OCI-LY7 (cell line): ENCODE measurements around the gene MOGAT1. TPM values are rescaled to one million over a fixed set of nuclear protein-coding genes. Genes with fewer than 3 reads are reported as not detected.
A peak's percentile ranks its signal among the peaks of the same experiment; 100 is the strongest.
"Not testable (repeated sequence)": the region's sequence is repeated elsewhere in the genome, so short reads cannot be mapped to it uniquely, and the experiment has no call there.

ENCODE experiments used
- BruUV-seq: library from RNA; stranded (reverse); fragments of 400-500 nt; replicated peaks from 2 replicates; lab custom pipeline; 2021; lab: Mats Ljungman, UMichigan
- CTCF ChIA-PET: fragments of 300-600 bp; sonication (Branson Sonifier 250); formaldehyde crosslinking; loops from one replicate; lab custom pipeline; 2022; ENCODE audit warnings: antibody characterized with exemption; ENCODE audit not compliant: unreplicated experiment; lab: Charles Lee
- POLR2A ChIA-PET: fragments of 300-600 bp; sonication (Branson Sonifier 250); formaldehyde crosslinking; loops from one replicate; lab custom pipeline; 2022; ENCODE audit warnings: antibody characterized with exemption; lab: Charles Lee
- DNase-seq: peaks from one replicate; pipeline ENCODE4 v3.0.0-alpha.2; 2015; ENCODE audit warnings: low spot score
- H2AFZ ChIP-seq: fragments of 200-600 bp; sonication (generic), shearing (Covaris generic); 2 replicates; pipeline ENCODE4 v1.6.1; 2014; ENCODE audit warnings: mild to moderate bottlenecking, antibody characterized with exemption, low read length, moderate library complexity
- H3K27ac ChIP-seq: fragments of 200-600 bp; sonication (generic); 2 replicates; pipeline ENCODE4 v1.5.1; 2014; ENCODE audit warnings: mixed run types, low read depth, mild to moderate bottlenecking, moderate library complexity, low read length, inconsistent platforms; ENCODE audit not compliant: poor library complexity, severe bottlenecking
- H3K36me3 ChIP-seq: fragments of 200-600 bp; sonication (generic); 2 replicates; pipeline ENCODE4 v1.6.1; 2014; ENCODE audit warnings: mild to moderate bottlenecking, antibody characterized with exemption, low read length, moderate library complexity, mixed read lengths; ENCODE audit not compliant: insufficient read depth
- H3K4me1 ChIP-seq: fragments of 200-600 bp; sonication (generic); 2 replicates; pipeline ENCODE4 v1.5.1; 2014; ENCODE audit warnings: mild to moderate bottlenecking, low read length; ENCODE audit not compliant: insufficient read depth, poor library complexity, severe bottlenecking
- H3K4me2 ChIP-seq: fragments of 200-600 bp; sonication (generic); 2 replicates; pipeline ENCODE4 v1.6.1; 2014; ENCODE audit warnings: mild to moderate bottlenecking, low read length
- H3K4me3 ChIP-seq: fragments of 200-600 bp; sonication (generic); 2 replicates; pipeline ENCODE4 v1.5.1; 2014; ENCODE audit warnings: mild to moderate bottlenecking, low read depth, low read length; ENCODE audit not compliant: poor library complexity, severe bottlenecking
- H3K79me2 ChIP-seq: fragments of 200-600 bp; sonication (generic); 2 replicates; pipeline ENCODE4 v1.6.1; 2016; ENCODE audit warnings: low read depth, mild to moderate bottlenecking, low read length, moderate library complexity, mixed read lengths; ENCODE audit not compliant: insufficient read depth
- H3K9me2 ChIP-seq: fragments of 200-600 bp; sonication (generic); 2 replicates; pipeline ENCODE4 v1.6.1; 2016; ENCODE audit warnings: mild to moderate bottlenecking, low read length, mixed read lengths; ENCODE audit not compliant: insufficient read depth
- H3K9me3 ChIP-seq: fragments of 200-600 bp; sonication (generic); 2 replicates; pipeline ENCODE4 v1.6.1; 2014; ENCODE audit warnings: mild to moderate bottlenecking, mixed run types, low read length, mixed read lengths
- H4K20me1 ChIP-seq: fragments of 200-600 bp; sonication (generic); 2 replicates; pipeline ENCODE4 v1.6.1; 2014; ENCODE audit warnings: mild to moderate bottlenecking, antibody characterized with exemption, low read length, moderate library complexity, mixed read lengths; ENCODE audit not compliant: insufficient read depth
- CTCF ChIP-seq: fragments of 200-600 bp; sonication (generic); conservative IDR thresholded peaks from 2 replicates; pipeline ENCODE4 v1.5.1; 2014; ENCODE audit warnings: mild to moderate bottlenecking, antibody characterized with exemption, low read length, moderate library complexity, mixed read lengths
- EZH2phosphoT487 ChIP-seq: fragments of 200-600 bp; sonication (generic); IDR thresholded peaks from 2 replicates; pipeline ENCODE4 v1.6.1; 2018; ENCODE audit warnings: low read depth, borderline replicate concordance, mild to moderate bottlenecking, mixed run types, antibody characterized with exemption, low read length, moderate library complexity, mixed read lengths
- intact Hi-C: fragments of 100-400 bp; cut with micrococcal nuclease; formaldehyde crosslinking; loops from one replicate; pipeline ENCODE4 v1.10.0; 2022; ENCODE audit not compliant: unreplicated experiment
- total RNA-seq, 2 experiments: library from RNA; depleted of rRNA in 1 of 2; stranded (reverse); fragments of >200 nt in 1 of 2; shearing (Covaris generic) in 1 of 2; gene quantifications; 2 replicates each; pipeline ENCODE4 v1.2.3, GENCODE V29; 2014 to 2022

The MOGAT1 gene
- total RNA-seq, 2 experiments from 2014 or later, result not detected

GRCh38 chr2:222714361-222715241 lies 43.1 kb downstream of the MOGAT1 start:
- H3K27ac ChIP-seq, result peak overlapping the region; percentile 81
- no peaks in the 10 kb centered on the region for H3K9me3 ChIP-seq
- ChIA-PET CTCF (no interaction called here), POLR2A (interaction anchor here (0.5 to 1.4 kb wide), 10 partner anchors 10 to 1329 kb away, joined by 3 to 8 read pairs (median 4); no protein-coding TSS in a partner anchor)
- H2AFZ ChIP-seq, result peak overlapping the region; percentile 87
- no peaks in the 10 kb centered on the region for H3K36me3 ChIP-seq
- TF ChIP-seq CTCF, result no peak
- TF ChIP-seq EZH2phosphoT487, result no peak
- peak overlapping the region; percentile 37 for H3K4me2 ChIP-seq
- no peaks in the 10 kb centered on the region for H4K20me1 ChIP-seq
- no peaks in the 10 kb centered on the region for H3K9me2 ChIP-seq
- H3K79me2 ChIP-seq, result no peaks in the 10 kb centered on the region
- BruUV-seq, result no TSS peak
- DNase-seq, result no peak
- H3K4me3 ChIP-seq, result no peak overlapping the region
- intact Hi-C loops, result no loop called here
- H3K4me1 ChIP-seq, result peaks cover 35% of the 10 kb centered on the region

GRCh38 chr2:222715742-222716141 lies 44.3 kb downstream of the MOGAT1 start:
- peak overlapping the region; percentile 45 for H3K4me2 ChIP-seq
- no TSS peak for BruUV-seq
- CTCF ChIA-PET, result no interaction called here

GRCh38 chr2:222719787-222720186 lies 48.3 kb downstream of the MOGAT1 start:
- H3K9me2 ChIP-seq, H3K27ac ChIP-seq, DNase-seq, BruUV-seq, H3K36me3 ChIP-seq, H4K20me1 ChIP-seq, H3K4me3 ChIP-seq, H2AFZ ChIP-seq, H3K4me2 ChIP-seq, H3K79me2 ChIP-seq, CTCF ChIA-PET, intact Hi-C loops: not testable (repeated sequence)
- H3K9me3 ChIP-seq, result peaks cover 12% of the 10 kb centered on the region; the same call in 1 of the 2 replicates
- POLR2A ChIA-PET, result interaction anchor here (1.3 kb wide), 1 partner anchor 12 kb away, joined by 3 read pairs; no protein-coding TSS in a partner anchor
- peaks cover 32% of the 10 kb centered on the region for H3K4me1 ChIP-seq

More at GRCh38 chr2:222715742-222716141, 44.3 kb downstream of the MOGAT1 start:
- peak overlapping the region; percentile 10 for H3K4me3 ChIP-seq
- no peaks in the 10 kb centered on the region for H3K9me2 ChIP-seq
- H2AFZ ChIP-seq, result peak overlapping the region; percentile 74
- no peaks in the 10 kb centered on the region for H3K36me3 ChIP-seq
- intact Hi-C loops, result no loop called here
- H3K79me2 ChIP-seq, result no peaks in the 10 kb centered on the region
- TF ChIP-seq EZH2phosphoT487 (no peak), CTCF (no peak)
- DNase-seq, result peak; percentile 82
- H3K4me1 ChIP-seq, result peaks cover 32% of the 10 kb centered on the region
- POLR2A ChIA-PET, result interaction anchor here (0.6 to 1.0 kb wide), 3 partner anchors 9 to 226 kb away, joined by 3 to 4 read pairs (median 3); no protein-coding TSS in a partner anchor
- H3K27ac ChIP-seq, result peak overlapping the region; percentile 81
- no peaks in the 10 kb centered on the region for H4K20me1 ChIP-seq
- H3K9me3 ChIP-seq, result peaks cover 2% of the 10 kb centered on the region; the same call in 1 of the 2 replicates

- H3K27ac ChIP-seq, DNase-seq, BruUV-seq, H4K20me1 ChIP-seq, intact Hi-C loops, H3K4me3 ChIP-seq, H3K9me2 ChIP-seq, CTCF ChIA-PET, H3K36me3 ChIP-seq, H3K79me2 ChIP-seq: not testable (repeated sequence)
- Histone ChIP-seq H3K4me2 (peak overlapping the region; percentile 38; the same call in 1 of the 2 replicates), H3K4me1 (peaks cover 14% of the 10 kb centered on the region), H3K9me3 (peaks cover 12% of the 10 kb centered on the region; the same call in 1 of the 2 replicates), H2AFZ (peak overlapping the region; percentile 19; the same call in 1 of the 2 replicates)
- POLR2A ChIA-PET, result interaction anchor here (0.6 to 1.1 kb wide), 5 partner anchors 12 to 140 kb away, joined by 3 to 6 read pairs (median 3); no protein-coding TSS in a partner anchor
These were observed 50.1 kb downstream of the MOGAT1 start for GRCh38 chr2:222721597-222721996.
